Spinal cord (tissue), 10 donors: ENCODE results near the gene BMP6. TPM values are rescaled to one million over a fixed set of nuclear protein-coding genes. Genes with fewer than 3 reads are reported as not detected.

Experiments used
- DNase-seq, 6 donors: peaks; one replicate each; pipeline versions ENCODE4 v3.0.0 to v3.0.0-alpha.2; 2013 to 2015; ENCODE audit warnings: low spot score in 6 of 6, low read depth in 4 of 6
- H3K27ac ChIP-seq: one replicate; pipeline ENCODE4 v1.5.1; 2013; ENCODE audit warnings: low read depth, low read length, control low read depth
- H3K27me3 ChIP-seq: one replicate; pipeline ENCODE4 v1.6.1; 2013; ENCODE audit warnings: low read length; ENCODE audit not compliant: control insufficient read depth, insufficient read depth
- H3K36me3 ChIP-seq: one replicate; pipeline ENCODE4 v1.6.1; 2013; ENCODE audit warnings: low read length; ENCODE audit not compliant: control insufficient read depth, insufficient read depth
- H3K4me1 ChIP-seq: one replicate; pipeline ENCODE4 v1.6.1; 2013; ENCODE audit warnings: low read length; ENCODE audit not compliant: control insufficient read depth, insufficient read depth
- H3K4me3 ChIP-seq: one replicate; pipeline ENCODE4 v1.5.1; 2013; ENCODE audit warnings: low read depth, low read length, control low read depth
- H3K9me3 ChIP-seq: one replicate; pipeline ENCODE4 v1.6.1; 2013; ENCODE audit warnings: low read length; ENCODE audit not compliant: control insufficient read depth, insufficient read depth
- WGBS: methylation state at CpG from one replicate; pipeline ENCODE4 v1.1.5; 2013; ENCODE audit warnings: missing lambda C conversion rate; ENCODE audit not compliant: insufficient coverage; 5-methylcytosine and 5-hydroxymethylcytosine counted together
- polyA plus RNA-seq, 2 donors: library from polyadenylated mRNA; unstranded; fragments of 120-200 nt; gene quantifications; one replicate each; pipeline ENCODE4 v1.2.1, GENCODE V29; 2013; ENCODE audit not compliant: insufficient read length in 2 of 2
- total RNA-seq, 2 donors: library from RNA; depleted of rRNA in 1 of 2; stranded (reverse); fragments of 120-200 nt in 1 of 2; fragments of >200 nt in 1 of 2; gene quantifications; one replicate each; pipeline versions ENCODE4 v1.2.3 to v1.2.4, GENCODE V29; 2013 to 2014
- donor health status: healthy.

Gene BMP6
- total and polyA plus RNA-seq, 4 donors: 13.6 to 93.3 (median 24.1) TPM

GRCh38 chr6:7917729-7918128 lies 191.8 kb downstream of the BMP6 start:
- WGBS: 80% methylated on average over 5 of the region's 5 CpGs
- Histone ChIP-seq H3K4me1 (peaks cover 2% of the 10 kb centered on the region), H3K27ac (no peak overlapping the region), H3K9me3 (no peaks in the 10 kb centered on the region), H3K36me3 (no peaks in the 10 kb centered on the region), H3K4me3 (no peak overlapping the region), H3K27me3 (no peaks in the 10 kb centered on the region)
- no peak for DNase-seq

GRCh38 chr6:7918403-7918802 lies 192.5 kb downstream of the BMP6 start:
- DNase-seq: no peak
- Histone ChIP-seq H3K4me1 (peaks cover 2% of the 10 kb centered on the region), H3K9me3 (no peaks in the 10 kb centered on the region), H3K27me3 (no peaks in the 10 kb centered on the region), H3K36me3 (no peaks in the 10 kb centered on the region), H3K27ac (no peak overlapping the region), H3K4me3 (no peak overlapping the region)
- WGBS: 92% methylated on average over 4 of the region's 4 CpGs

GRCh38 chr6:7919871-7920270 lies 194.0 kb downstream of the BMP6 start:
- 74% methylated on average over 4 of the region's 8 CpGs for WGBS
- no peak for DNase-seq
- H3K4me3 ChIP-seq: no peak overlapping the region

GRCh38 chr6:7920425-7920824 lies 194.5 kb downstream of the BMP6 start:
- Histone ChIP-seq H3K27ac (no peak overlapping the region), H3K9me3 (peaks cover 2% of the 10 kb centered on the region), H3K27me3 (no peaks in the 10 kb centered on the region), H3K36me3 (no peaks in the 10 kb centered on the region), H3K4me1 (peaks cover 2% of the 10 kb centered on the region), H3K4me3 (no peak overlapping the region)
- DNase-seq: no peak
- 100% methylated on average over 1 of the region's 2 CpGs for WGBS

More at GRCh38 chr6:7919871-7920270, 194.0 kb downstream of the BMP6 start:
- no peaks in the 10 kb centered on the region for H3K36me3 ChIP-seq
- no peaks in the 10 kb centered on the region for H3K27me3 ChIP-seq
- H3K9me3 ChIP-seq: no peaks in the 10 kb centered on the region
- peaks cover 2% of the 10 kb centered on the region for H3K4me1 ChIP-seq
- H3K27ac ChIP-seq: no peak overlapping the region

GRCh38 chr6:7921046-7921445 lies 195.1 kb downstream of the BMP6 start:
- H3K4me3 ChIP-seq: no peak overlapping the region
- no peaks in the 10 kb centered on the region for H3K27me3 ChIP-seq
- H3K4me1 ChIP-seq: peaks cover 2% of the 10 kb centered on the region
- peak overlapping the region; percentile 7 for H3K27ac ChIP-seq
- peaks cover 2% of the 10 kb centered on the region for H3K9me3 ChIP-seq
- DNase-seq: no peak
- 73% methylated on average over 4 of the region's 4 CpGs for WGBS
- H3K36me3 ChIP-seq: no peaks in the 10 kb centered on the region

- Histone ChIP-seq H3K4me3 (no peak overlapping the region), H3K27ac (no peak overlapping the region), H3K9me3 (peaks cover 2% of the 10 kb centered on the region), H3K36me3 (no peaks in the 10 kb centered on the region), H3K4me1 (peaks cover 2% of the 10 kb centered on the region), H3K27me3 (no peaks in the 10 kb centered on the region)
- no peak for DNase-seq
- WGBS: 91% methylated on average over 4 of the region's 5 CpGs
Observed at GRCh38 chr6:7921632-7922092, 195.8 kb downstream of the BMP6 start.

- WGBS: no CpG with 5 or more reads among the region's 1 CpG
- H3K9me3 ChIP-seq: peaks cover 2% of the 10 kb centered on the region
- H3K4me3 ChIP-seq: no peak overlapping the region
- no peaks in the 10 kb centered on the region for H3K27me3 ChIP-seq
- peaks cover 1% of the 10 kb centered on the region for H3K4me1 ChIP-seq
- peak in 2 of 6 donors; percentile 15 to 46 for DNase-seq
- no peaks in the 10 kb centered on the region for H3K36me3 ChIP-seq
- no peak overlapping the region for H3K27ac ChIP-seq
Observed at GRCh38 chr6:7922596-7922995, 196.7 kb downstream of the BMP6 start.

- no peak overlapping the region for H3K4me3 ChIP-seq
- H3K9me3 ChIP-seq: peaks cover 2% of the 10 kb centered on the region
- no peak for DNase-seq
- H3K27ac ChIP-seq: no peak overlapping the region
- H3K27me3 ChIP-seq: no peaks in the 10 kb centered on the region
- H3K4me1 ChIP-seq: no peaks in the 10 kb centered on the region
- no peaks in the 10 kb centered on the region for H3K36me3 ChIP-seq
Observed at GRCh38 chr6:7924867-7925266, 199.0 kb downstream of the BMP6 start.

Other genes with a start within 250 kb of the BMP6 start
- 100 to 1,000 TPM in 1 of 2 donors, 10 to 100 TPM in 1; 76.9 to 270 TPM for gene DSP, start 184.4 kb upstream of the BMP6 start, total RNA-seq
- 10 to 100 TPM in 1 of 2 donors, 1 to 10 TPM in 1; 8.4 to 39.1 TPM for gene DSP, start 184.4 kb upstream of the BMP6 start, polyA plus RNA-seq
- 10 to 100 TPM; 15.6 to 22.9 TPM for gene SNRNP48, start 135.9 kb upstream of the BMP6 start, total RNA-seq
- 10 to 100 TPM; 14.5 to 16.8 TPM for gene SNRNP48, start 135.9 kb upstream of the BMP6 start, polyA plus RNA-seq
- gene TXNDC5, start 184.7 kb downstream of the BMP6 start, total RNA-seq: 100 to 1,000 TPM; 110 to 181 TPM
- gene TXNDC5, start 184.7 kb downstream of the BMP6 start, polyA plus RNA-seq: 10 to 100 TPM; 46.4 to 55.8 TPM